Activated T-cell treated with anti-CD3 and anti-CD28 coated beads for 4 hours (primary cell): ENCODE measurements around the gene POC1B.

Experiments
- DNase-seq: peaks from one replicate; pipeline ENCODE4 v3.0.0-alpha.2; 2020

The POC1B gene

DNA sequence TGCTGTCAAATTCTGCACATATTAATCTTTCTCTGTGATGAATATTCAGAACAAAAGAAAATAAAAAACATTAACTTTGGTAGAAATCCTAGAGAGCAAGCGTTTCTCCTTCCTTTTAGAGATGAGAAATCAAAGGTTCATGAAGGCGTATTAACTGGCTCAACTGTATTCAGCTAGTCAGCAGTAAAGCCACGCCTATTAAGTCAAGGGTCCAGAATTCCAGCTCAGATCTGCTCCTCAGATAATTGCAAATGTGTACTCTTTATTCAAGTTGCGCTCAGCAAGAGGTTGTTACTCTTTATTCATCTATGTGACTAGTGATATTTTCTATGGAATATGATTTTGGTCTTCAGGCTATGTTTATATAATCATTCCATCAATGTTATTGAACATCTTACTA, 13.1 kb upstream of the POC1B start:
- DNase-seq, result no peak

DNA sequence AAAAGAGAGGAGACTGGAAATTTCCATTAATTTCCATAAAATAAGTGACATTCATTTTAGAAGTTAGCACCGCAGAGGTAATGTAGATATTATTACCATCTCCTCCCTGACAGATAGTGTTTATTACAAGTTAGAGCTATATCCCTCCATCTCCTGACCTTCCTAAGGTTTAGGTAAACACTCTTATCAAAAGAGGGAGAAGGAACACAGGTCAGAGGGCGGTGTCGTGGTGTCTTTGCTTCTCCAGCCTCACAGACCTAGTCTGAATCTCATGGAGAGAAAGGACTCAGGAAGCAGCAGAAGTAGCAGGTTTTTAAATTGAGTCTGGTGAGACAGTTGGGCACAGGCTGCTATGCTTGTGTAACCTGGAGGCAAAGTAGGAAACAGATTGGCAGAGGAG, 11.5 kb upstream of the POC1B start:
- DNase-seq, result no peak

DNA sequence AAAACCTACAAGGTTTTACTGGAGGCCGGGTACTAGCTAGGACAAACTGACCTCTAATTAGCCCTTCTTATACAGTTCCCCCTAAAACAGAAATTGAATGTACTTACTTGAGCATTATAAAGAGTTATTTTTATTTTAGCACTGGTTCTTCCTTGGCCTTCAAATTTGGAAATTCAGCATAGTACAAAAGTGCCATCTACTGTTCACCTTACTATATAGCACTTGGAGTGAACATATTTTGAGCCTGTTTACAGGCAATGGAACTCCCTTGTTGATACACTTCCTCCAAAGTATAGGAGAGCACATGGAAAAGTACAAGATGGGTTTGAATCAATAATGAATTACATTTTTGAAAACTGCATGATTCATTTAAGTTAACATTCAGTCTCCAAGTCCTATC, 3.9 kb upstream of the POC1B start:
- no peak for DNase-seq

DNA sequence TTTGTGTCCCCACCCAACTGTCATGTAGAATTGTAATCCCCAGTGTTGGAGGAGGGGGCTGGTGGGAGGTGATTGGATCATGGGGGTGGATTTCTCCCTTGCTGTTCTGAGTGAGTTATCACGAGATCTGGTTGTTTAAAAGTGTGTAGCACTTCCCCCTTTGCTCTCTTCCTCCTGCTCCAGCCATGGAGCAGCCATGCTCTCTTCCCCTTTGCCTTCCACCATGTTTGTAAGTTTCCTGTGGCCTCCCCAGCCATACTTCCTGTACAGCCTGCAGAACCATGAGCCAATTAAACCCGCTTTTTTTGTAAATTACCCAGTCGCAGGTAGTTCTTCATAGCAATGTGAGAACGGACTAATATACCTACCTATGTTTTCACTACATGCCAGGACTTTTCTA, 2.6 kb upstream of the POC1B start:
- no peak for DNase-seq

DNA sequence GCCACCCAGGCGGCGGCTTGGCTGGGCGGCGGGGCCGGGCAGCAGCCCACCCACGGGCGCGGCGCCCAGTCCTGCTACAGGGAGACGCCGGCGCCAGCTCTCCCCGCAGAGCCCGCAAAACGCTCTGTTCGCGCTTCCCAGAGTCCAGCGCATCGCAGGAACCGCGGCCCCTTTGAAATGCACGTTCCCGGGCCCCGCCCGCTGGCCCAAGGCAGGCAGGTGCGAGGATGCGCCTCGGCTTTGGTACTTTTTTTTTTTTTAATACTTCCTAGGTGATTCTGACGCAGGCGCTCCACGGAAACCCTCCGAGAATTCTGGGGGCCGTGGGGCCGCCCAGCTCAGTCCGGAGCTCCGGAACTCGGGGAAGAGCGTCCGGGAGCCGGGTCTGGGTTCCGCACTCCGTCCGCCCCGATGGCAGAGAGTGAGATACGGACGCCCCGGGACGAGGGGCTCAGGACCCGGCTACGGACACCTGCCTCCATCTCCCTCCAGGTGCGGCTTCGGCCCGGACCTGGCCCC, 483 bp downstream of the POC1B start:
- DNase-seq, result peak; percentile 12

DNA sequence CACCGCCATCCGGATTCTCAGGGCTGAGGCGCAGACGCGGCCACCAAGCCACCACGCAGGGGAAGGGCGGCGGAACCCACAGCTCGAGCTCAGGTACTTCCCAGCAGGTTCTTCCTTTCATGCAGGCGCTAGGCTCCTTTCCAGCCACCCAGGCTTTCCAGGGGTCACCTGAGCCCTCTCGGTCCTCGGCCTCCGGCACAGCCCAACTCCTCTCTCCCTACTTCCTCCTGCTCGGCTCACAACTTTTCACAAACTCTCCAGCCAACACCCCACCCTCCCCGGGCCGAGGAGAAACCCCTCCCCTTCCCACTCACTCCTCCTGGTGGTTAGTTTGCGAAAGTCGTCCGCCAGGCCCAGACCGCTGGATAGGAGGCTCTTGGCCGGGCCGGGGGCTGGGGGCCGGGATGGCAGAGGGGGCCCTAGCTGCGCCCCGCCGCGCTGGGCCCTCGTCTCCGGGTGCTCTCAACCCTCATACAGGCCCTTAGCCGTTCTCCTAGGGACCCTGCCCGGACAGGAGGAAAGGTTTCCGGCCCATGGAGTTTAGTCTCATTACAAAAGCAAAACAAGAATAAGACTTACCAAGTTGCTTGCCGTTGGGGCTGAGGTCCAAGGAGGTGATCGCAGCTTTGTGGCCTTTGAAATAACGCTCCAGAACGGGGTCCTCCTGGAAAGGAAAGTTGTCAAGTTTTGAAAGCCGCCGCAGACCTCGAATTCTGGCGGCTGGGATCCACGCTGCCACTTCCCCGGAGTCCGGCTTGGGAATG, 1.1 kb downstream of the POC1B start, which contains the start of gene GALNT4:
GALNT4 (minus strand) TSS at position 256 of the 764 bp plus-strand sequence; CDS start at position 9, 247 bp downstream.
- peak; percentile 70 for DNase-seq

DNA sequence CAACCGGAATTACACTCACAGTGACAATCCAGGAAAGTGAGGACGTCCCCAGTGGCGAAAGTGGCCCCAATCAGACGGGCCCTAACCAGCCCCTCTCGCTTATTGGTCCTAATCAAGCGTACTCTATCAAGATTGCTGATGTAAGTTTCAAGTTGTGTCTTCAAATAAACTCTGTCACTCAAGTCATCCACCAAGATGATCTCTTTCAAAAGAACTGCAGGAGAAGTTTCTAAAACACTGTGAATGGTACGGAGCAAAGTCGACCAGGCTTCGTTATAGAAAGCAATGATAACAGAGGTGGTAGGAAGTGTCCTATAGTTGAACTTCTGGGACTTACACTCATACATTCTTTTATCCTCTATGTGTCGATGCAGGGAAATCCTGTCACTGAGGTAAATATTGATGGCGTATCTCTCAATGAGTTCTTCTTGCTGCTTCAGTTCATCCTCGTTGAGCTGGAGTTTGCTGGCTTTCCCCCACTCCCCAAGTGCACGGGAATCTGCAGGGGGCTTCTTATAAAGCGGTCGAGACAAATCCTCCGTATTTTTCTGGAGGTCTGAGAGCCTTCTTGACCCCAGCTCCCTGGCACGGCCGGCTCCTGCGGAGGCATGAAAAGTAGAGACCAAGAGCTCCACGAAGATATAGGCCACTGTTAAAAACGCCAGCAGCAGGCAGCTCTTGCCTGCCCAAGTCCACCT, 1.9 kb downstream of the POC1B start:
- DNase-seq, result no peak

DNA sequence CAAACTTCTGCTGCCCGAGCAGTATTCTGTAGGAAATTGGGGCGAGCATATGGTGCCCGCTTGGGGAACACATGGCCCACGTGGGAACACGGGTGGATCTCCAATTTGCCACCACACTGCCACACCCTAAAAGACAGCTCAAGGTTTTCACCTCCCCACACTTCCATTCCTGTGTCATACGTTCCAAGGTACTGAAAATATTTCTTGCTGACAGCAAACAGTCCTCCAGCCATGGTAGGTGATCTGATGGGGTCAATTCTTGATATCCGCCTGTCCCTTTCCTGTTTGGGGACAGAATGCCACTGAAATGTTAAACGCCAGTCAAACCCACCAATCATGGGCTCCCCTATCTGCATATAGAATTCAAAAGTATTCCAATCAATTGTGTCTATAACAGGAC, 2.5 kb downstream of the POC1B start:
- no peak for DNase-seq

DNA sequence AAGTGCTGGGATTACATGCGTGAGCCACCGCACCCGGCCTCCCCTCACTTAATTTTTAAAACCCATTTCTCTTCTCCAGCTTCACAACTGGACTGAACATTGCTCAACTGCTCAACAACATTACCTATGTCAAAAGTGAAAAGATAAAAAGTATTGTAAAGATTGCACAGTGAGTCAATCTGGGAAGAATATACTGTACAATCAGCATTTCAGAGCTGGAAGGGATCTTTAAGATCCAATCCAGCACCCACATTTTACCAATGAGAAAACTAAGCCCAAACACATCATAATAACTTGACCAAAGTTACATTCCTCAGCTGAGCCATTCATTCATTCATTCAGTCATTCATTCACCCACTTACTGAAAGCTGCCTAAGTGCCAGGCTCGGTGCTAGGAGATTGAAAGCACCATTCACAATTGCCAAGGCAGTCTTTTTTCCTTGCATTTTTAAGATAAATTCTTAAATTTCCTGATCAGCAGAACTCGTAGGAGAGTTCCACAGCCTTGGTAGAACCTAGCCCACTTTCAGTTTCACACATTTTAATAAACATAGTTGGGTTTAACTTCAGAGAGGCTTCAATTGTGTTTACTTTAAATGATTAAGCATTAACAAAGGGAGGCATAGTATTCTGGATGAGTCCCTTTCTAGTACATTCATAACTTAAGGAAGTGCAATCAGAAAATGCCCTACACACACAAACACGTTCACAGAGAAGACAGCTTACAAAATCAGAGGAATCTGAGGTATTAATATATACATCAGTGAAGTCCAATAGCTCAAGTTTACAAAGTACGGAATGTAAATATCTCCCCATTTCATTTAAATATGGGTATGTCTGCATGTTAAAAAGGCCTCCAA, 4.3 kb downstream of the POC1B start:
- DNase-seq, result no peak

DNA sequence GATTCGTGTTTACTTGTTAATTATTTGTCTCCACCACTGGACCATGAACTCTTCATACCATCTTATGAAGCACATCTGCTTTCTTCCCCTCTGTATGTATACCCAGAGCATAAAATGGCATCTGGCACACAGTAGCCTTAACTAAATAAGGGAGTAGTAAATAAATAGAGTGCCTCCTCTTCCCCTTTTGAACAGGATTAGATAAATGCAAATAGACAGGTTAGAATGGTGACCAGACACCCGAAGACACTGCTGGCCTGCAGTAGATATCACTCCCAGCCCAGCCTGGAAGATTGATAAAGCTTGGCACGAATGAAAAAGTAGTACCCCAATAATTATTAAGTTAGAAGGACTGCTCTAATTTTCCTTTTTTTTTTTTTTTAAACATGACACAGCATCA, 8.1 kb downstream of the POC1B start:
- no peak for DNase-seq

DNA sequence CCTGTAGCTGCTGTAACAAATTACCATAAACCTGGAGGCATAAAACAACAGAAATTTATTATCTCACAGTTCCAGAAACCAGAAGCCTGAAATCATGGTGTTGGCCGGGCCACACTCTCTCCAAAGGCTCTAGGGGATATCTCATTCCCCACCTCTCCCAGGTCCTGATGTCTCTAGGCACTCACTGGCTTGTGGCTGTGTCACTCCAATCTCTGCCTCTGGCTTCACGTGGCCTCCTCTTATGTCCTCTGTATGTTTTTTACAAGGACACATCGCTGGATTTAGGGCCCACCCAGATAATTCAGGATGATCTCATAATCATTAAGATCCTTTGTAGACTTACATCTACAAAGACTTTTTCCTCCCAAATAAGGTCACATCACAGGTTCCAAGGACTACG, 9.2 kb downstream of the POC1B start:
- no peak for DNase-seq

DNA sequence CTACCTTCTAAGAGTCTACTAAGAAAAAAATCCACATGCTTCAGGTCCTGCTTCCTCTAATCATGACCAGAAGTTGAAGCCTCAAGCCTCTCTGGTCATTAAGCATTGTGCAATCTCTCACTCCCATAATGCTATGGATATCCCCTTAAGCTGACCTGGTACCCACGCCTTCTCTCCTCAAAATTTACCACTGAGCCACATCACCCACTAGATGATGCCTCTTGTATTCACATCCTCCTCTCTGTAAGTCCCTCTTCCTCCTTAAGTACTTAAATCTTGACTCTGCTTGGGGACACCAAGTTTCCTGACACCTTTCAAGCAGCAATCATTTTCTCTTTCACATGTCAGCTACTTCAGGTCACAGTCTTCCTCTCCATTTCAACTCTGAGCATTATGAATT, 11.1 kb downstream of the POC1B start:
- no peak for DNase-seq

DNA sequence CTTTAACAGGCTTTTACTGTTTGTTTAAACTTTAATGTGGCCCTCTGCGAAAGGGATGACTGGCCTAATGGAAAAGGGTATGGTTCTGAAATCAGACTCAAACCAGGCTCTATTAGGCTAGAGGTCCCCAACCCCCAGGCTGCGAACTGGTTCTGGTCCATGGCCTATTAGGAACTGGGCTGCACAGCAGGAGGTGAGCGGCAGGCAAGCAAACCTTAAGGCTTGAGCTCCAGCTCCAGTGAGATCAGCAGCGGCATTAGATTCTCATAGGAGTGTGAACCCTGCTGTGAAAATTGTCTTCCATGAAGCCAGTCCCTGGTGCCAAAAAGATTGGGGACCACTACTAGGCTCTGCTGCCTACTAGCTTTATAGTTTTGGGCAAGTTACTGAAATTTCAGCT, 12.3 kb downstream of the POC1B start:
- no peak for DNase-seq

DNA sequence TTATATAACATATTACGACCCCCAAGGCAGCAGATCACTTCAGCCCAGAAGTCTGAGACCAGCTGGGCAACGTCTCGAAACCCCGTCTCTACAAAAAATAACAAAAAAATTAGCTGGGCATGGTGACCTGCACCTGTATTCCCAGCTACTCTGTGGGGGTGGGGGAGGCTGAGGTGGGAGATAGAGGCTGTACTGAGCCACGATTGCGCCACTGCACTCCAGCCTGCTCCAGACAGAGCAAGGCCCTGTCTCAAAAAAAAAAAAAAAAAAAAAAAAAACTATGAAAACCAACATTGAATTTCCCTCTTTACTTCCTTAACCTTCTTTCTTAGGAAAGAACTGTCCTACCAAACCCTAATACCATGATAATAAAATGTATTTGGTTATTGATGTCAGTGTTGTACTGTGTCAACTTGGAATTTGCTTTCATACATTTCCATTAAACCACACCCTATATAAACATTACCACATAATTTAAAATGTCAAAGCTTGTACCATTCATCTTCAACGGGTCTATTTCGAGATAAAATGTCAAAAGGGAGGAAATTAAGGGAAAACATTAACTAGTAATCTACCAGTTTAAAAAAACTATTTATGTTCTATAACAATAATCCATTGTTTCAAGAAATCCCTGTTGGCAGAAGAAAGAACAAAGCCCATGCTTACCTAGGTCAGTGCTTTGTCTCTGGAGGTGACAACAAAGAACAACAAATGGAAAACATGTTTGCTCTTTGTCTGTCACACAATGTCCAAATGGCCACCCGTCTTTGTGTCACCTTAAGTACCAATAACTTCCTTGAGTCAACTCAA, 18.6 kb downstream of the POC1B start:
- no peak for DNase-seq

DNA sequence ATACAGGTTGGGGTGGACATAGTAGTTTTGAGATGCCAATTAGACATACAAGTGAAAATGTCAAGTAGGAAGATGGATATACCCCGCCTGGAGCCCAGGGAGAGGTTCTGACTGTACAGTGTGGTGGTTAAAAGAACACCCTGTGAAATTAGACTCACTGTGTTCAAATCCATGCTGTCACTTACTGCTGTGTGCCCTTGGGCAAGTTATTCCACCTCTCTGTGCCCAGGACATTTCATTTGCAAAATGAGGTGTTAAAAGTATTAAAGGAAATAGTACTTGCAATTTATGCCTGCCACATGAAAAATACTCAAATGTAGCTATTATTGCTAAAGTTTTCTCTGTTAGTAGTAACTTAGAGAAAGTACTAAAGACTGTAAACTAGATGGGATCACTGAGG, 19.8 kb downstream of the POC1B start:
- DNase-seq, result no peak

DNA sequence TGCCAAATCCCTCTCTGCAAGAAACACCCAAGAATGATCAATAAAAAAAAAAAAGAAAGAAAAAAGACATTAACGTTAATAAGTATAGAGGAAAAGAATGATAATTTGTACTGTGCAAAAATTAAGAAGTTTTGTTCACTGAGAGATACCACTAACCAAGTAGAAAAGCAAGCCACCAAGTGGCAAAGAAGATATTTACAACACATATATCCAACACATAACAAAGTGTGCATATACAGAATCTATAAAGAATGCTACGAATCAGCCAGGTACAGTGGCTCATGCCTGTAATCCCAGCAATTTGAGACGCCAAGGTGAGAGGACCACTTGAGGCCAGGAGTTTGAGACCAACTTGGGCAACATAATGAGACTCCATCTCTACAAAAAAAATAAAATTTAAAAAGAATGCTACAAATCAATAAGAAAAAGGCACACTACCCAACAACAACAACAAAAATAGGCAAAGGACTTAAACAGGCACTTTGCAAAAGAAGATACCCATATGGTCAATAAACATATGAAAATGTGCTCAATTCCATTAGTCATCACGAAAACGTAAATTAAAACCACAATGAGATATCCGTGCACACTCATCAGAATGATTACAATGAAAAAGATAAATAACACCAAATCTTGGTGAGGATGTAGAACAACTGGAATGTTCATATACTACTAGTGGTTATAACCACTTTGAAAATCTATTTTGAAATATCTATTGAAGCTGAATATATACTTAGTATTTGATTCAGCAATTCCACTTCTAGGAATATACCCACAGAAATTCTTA, 21.1 kb downstream of the POC1B start:
- no peak for DNase-seq

DNA sequence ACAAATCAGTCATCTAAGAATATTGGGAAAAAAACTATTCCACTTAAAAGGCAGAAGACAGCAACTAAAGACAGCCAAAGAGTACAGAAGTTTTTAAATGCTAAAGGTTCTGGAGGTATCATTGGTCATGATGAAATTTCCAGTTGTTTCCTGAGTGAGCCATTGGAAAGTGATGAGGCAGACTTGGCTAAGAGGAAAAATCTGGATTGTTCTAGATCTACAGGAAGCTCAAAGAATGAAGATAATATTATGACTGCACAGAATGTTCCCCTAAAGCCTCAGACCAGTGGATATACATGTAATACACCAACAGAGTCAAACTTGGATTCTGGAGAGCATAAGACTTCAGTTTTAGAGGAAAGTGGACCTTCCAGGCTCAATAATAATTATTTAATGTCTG, 24.1 kb downstream of the POC1B start:
- DNase-seq, result no peak

DNA sequence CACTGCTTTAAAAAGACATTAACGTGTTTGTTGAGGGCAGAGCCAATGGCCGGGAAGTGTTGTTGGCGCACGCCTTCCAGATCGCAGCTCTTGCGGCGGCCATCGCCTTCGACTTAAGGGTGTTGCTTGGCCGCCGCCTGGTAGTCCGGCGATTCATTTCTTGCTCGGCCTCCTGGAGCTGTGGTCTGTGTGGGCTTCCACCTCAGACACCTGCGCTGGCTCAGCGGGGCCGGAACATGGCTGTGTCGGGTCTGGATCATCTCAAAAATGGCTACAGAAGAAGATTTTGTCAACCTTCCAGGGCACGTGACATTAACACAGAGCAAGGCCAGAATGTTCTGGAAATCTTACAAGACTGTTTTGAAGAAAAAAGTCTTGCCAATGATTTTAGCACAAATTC, 26.0 kb downstream of the POC1B start:
- no peak for DNase-seq

DNA sequence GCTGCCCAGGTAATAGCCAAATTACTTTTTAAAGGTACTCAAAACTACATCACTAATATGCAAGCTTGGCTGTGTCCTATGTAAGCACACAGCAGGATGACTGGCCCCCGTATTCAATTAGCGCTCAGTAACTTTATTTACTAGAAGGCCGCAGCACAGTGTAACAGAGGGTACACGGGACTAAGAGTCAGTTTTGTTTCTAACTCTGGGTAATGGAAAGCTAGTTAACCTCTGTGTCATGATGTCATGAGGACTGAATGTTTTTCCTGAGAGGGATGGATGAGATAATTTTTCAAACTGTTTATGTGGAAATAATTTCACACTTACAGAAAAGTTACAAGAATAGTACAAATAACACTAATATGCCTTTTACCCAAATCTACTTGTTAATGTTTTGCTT, 28.4 kb downstream of the POC1B start:
- DNase-seq, result no peak

DNA sequence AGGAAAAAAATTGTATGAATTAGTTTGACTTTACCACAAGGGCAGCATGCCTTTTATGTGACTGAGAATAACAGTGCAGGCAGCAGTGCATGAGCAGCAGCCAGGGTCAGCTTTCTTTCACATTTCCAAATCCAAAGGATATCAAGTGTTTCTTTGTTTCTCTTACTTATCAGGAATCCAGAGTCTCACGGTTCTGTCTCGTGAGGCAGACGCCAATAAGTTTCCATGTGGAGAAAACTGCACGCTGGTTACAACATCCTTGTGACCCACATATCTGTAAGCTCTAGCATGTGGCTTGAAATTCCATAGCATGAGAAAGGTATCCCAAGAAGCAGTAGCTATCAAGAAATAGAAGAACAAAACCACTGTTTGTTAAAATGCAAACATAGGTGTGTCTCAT, 28.8 kb downstream of the POC1B start:
- DNase-seq, result no peak

DNA sequence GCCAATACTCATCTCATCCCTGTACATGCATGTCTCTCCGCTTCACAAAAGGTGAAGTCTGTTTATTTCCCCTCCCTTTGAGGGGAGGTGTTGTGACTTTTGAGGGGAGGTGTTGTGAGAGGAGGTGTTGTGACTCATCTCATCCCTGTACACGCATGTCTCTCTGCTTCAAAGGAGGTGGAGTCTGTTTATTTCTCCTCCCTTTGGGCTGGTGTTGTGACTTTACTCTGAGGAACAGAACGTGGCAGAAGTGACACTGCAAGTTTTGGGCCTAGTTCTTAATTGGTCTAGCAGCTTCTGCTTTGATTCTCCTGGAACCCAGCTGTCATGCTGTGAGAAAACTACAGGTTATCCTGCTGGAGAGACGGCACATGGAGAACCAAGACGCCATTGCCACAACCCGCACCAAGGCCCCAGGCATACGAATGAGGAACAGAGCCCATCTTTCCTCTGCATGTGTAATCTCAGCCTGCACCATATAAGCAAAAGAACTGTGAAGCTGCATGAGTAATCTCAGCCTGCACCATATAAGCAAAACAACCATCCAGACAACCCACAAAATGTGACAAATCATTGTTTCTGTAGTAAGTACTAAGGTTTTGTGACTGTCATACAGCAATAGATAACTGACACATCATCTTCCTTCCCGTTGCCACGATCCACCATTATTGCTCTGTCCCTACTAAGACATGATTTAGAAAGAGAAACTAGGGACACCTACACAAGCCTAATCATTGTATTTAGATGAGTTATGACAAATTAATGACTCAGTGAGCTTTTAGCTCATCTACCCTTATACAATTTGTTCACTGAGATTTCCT, 31.2 kb downstream of the POC1B start:
- no peak for DNase-seq
